ENCODE data around the gene CADPS2.
"Not testable (repeated sequence)": the region's sequence is repeated elsewhere in the genome, so short reads cannot be mapped to it uniquely, and the experiment has no call there.

The CADPS2 gene

GRCh38 chr7:122849957-122850328 is 36.3 kb downstream of the CADPS2 start:
- no peak for DNase-seq (ENCODE audit: low read depth)

- DNase-seq (ENCODE audit: low read depth), result no peak
Observed at GRCh38 chr7:122849322-122849956, 36.8 kb downstream of the CADPS2 start.

GRCh38 chr7:122847871-122848473 is 38.3 kb downstream of the CADPS2 start:
- DNase-seq (ENCODE audit: low read depth), result no peak

GRCh38 chr7:122846591-122846990 is 39.7 kb downstream of the CADPS2 start:
- DNase-seq (ENCODE audit: low read depth), result no peak

- no peak for DNase-seq (ENCODE audit: low read depth)
Observed at GRCh38 chr7:122845286-122845685, 41.0 kb downstream of the CADPS2 start.

- no peak for DNase-seq (ENCODE audit: low read depth)
Observed at GRCh38 chr7:122844191-122844988, 41.9 kb downstream of the CADPS2 start.

GRCh38 chr7:122842971-122843370 is 43.3 kb downstream of the CADPS2 start:
- DNase-seq (ENCODE audit: low read depth), result no peak

GRCh38 chr7:122836286-122836685 is 50.0 kb downstream of the CADPS2 start:
- DNase-seq (ENCODE audit: low read depth), result not testable (repeated sequence)

GRCh38 chr7:122834571-122834942 is 51.7 kb downstream of the CADPS2 start:
- DNase-seq (ENCODE audit: low read depth), result not testable (repeated sequence)

GRCh38 chr7:122833888-122834570 is 52.2 kb downstream of the CADPS2 start:
- no peak for DNase-seq (ENCODE audit: low read depth)

- DNase-seq (ENCODE audit: low read depth), result no peak
Observed at GRCh38 chr7:122831436-122831835, 54.8 kb downstream of the CADPS2 start.

- no peak for DNase-seq (ENCODE audit: low read depth)
Observed at GRCh38 chr7:122829962-122830361, 56.3 kb downstream of the CADPS2 start.

- no peak for DNase-seq (ENCODE audit: low read depth)
Observed at GRCh38 chr7:122827763-122828162, 58.5 kb downstream of the CADPS2 start.

- no peak for DNase-seq (ENCODE audit: low read depth)
Observed at GRCh38 chr7:122813845-122814244, 72.4 kb downstream of the CADPS2 start.

- DNase-seq (ENCODE audit: low read depth), result no peak
Observed at GRCh38 chr7:122803851-122804250, 82.4 kb downstream of the CADPS2 start.

GRCh38 chr7:122803323-122803722 is 82.9 kb downstream of the CADPS2 start:
- DNase-seq (ENCODE audit: low read depth), result no peak

GRCh38 chr7:122802301-122802751 is 83.9 kb downstream of the CADPS2 start:
- DNase-seq (ENCODE audit: low read depth), result no peak

- DNase-seq (ENCODE audit: low read depth), result no peak
Observed at GRCh38 chr7:122791959-122792545, 94.2 kb downstream of the CADPS2 start.

- no peak for DNase-seq (ENCODE audit: low read depth)
Observed at GRCh38 chr7:122790591-122790990, 95.7 kb downstream of the CADPS2 start.

GRCh38 chr7:122790132-122790531 is 96.1 kb downstream of the CADPS2 start:
- no peak for DNase-seq (ENCODE audit: low read depth)

- DNase-seq (ENCODE audit: low read depth), result no peak
Observed at GRCh38 chr7:122789156-122789555, 97.1 kb downstream of the CADPS2 start.

- DNase-seq (ENCODE audit: low read depth), result no peak
Observed at GRCh38 chr7:122770686-122771335, 115.4 kb downstream of the CADPS2 start.
